ENCODE data around the gene FSD1L. TPM values are rescaled to one million over a fixed set of nuclear protein-coding genes. Genes with fewer than 3 reads are reported as not detected.

FSD1L gene
- total RNA-seq, 6 experiments from 2014 or later: 0.46 to 2.0 (median 1.3) TPM

DNA sequence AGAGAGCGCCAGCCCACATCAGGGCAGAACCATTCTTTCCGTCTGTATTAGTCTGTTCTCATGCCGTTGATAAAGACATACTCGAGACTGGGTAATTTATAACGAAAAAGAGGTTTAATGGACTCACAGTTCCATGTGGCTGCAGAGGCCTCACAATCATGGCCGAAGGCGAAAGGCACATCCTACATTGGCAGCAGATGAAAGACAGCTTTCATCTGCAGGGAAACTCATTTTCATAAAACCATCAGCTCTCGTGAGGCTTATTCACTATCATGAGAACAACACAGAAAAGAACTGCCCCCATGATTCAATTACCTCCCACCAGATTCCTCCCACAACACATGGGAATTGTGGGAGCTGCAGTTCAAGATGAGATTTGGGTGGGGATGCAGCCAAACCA lies 4.7 kb upstream of the FSD1L start:
- intact Hi-C loops (cut with DNase I): no loop called here
- DNase-seq (no peak), ATAC-seq (no peak)
- Histone ChIP-seq H3K36me3 (no peaks in the 10 kb centered on the region), H3K4me1 (peaks cover 0 to 19% (median 0%) of the 10 kb centered on the region in 4 donors), H3K27ac (no peak overlapping the region), H3K4me3 (no peak overlapping the region), H3K27me3 (no peaks in the 10 kb centered on the region), H3K9me3 (no peaks in the 10 kb centered on the region)
- TF ChIP-seq POLR2A (IDR thresholded peaks at IDR 0.05): no peak
- TF ChIP-seq, protein P1, sequence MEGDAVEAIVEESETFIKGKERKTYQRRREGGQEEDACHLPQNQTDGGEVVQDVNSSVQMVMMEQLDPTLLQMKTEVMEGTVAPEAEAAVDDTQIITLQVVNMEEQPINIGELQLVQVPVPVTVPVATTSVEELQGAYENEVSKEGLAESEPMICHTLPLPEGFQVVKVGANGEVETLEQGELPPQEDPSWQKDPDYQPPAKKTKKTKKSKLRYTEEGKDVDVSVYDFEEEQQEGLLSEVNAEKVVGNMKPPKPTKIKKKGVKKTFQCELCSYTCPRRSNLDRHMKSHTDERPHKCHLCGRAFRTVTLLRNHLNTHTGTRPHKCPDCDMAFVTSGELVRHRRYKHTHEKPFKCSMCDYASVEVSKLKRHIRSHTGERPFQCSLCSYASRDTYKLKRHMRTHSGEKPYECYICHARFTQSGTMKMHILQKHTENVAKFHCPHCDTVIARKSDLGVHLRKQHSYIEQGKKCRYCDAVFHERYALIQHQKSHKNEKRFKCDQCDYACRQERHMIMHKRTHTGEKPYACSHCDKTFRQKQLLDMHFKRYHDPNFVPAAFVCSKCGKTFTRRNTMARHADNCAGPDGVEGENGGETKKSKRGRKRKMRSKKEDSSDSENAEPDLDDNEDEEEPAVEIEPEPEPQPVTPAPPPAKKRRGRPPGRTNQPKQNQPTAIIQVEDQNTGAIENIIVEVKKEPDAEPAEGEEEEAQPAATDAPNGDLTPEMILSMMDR (IDR thresholded peaks at IDR 0.05): no peak
- WGBS (ENCODE audit: insufficient coverage, low coverage, low lambda C conversion rate, missing lambda C conversion rate): 85% methylated on average over 5 of the region's 8 CpGs

- WGBS (ENCODE audit: insufficient coverage, low coverage, low lambda C conversion rate, missing lambda C conversion rate): 79% methylated on average over 4 of the region's 4 CpGs
- no peaks in the 10 kb centered on the region for H3K9me3 ChIP-seq
- no peak overlapping the region for H3K4me3 ChIP-seq
- H3K27me3 ChIP-seq: no peaks in the 10 kb centered on the region
- no peak for TF ChIP-seq POLR2A (IDR thresholded peaks at IDR 0.05)
- TF ChIP-seq, protein P1 (IDR thresholded peaks at IDR 0.05): no peak
- H3K27ac ChIP-seq: no peak overlapping the region
- ATAC-seq (no peak), DNase-seq (no peak)
- intact Hi-C loops (cut with DNase I): no loop called here
- H3K36me3 ChIP-seq: no peaks in the 10 kb centered on the region
- peaks cover 0 to 17% (median 0%) of the 10 kb centered on the region in 4 donors for H3K4me1 ChIP-seq
Measured at GRCh38 chr9:105444130-105444529, 3.7 kb upstream of the FSD1L start.

GRCh38 chr9:105445203-105445881 lies 2.5 kb upstream of the FSD1L start:
- TF ChIP-seq, protein P1 (IDR thresholded peaks at IDR 0.05): no peak
- TF ChIP-seq POLR2A (IDR thresholded peaks at IDR 0.05): no peak
- Histone ChIP-seq H3K27me3 (no peaks in the 10 kb centered on the region), H3K9me3 (no peaks in the 10 kb centered on the region), H3K27ac (no peak overlapping the region), H3K4me3 (no peak overlapping the region), H3K4me1 (peaks cover 0 to 17% (median 0%) of the 10 kb centered on the region in 4 donors), H3K36me3 (no peaks in the 10 kb centered on the region)
- 87% methylated on average over 3 of the region's 8 CpGs for WGBS (ENCODE audit: insufficient coverage, low coverage, low lambda C conversion rate, missing lambda C conversion rate)
- intact Hi-C loops (cut with DNase I): no loop called here
- DNase-seq: no peak
- no peak for ATAC-seq

GRCh38 chr9:105447386-105447813 lies 434 bp upstream of the FSD1L start:
- peak overlapping the region in 1 of 3 donors; percentile 47 for H3K27ac ChIP-seq
- DNase-seq (no peak), ATAC-seq (no peak)
- H3K36me3 ChIP-seq: no peaks in the 10 kb centered on the region
- TF ChIP-seq POLR2A (IDR thresholded peaks at IDR 0.05): no peak
- TF ChIP-seq, protein P1 (IDR thresholded peaks at IDR 0.05): no peak
- WGBS (ENCODE audit: insufficient coverage, low coverage, low lambda C conversion rate, missing lambda C conversion rate): 33% methylated on average over 16 of the region's 16 CpGs
- no peaks in the 10 kb centered on the region for H3K27me3 ChIP-seq
- H3K4me3 ChIP-seq: peak overlapping the region; percentile 69 to 77 (median 70)
- H3K9me3 ChIP-seq: no peaks in the 10 kb centered on the region
- intact Hi-C loops (cut with DNase I): no loop called here
- H3K4me1 ChIP-seq: peaks cover 0 to 9% (median 0%) of the 10 kb centered on the region in 4 donors
